Measurements from ENCODE around the gene FRMD4A. TPM values are rescaled to one million over a fixed set of nuclear protein-coding genes. Genes with fewer than 3 reads are reported as not detected.

FRMD4A gene
- total RNA-seq, 1 experiment from 2014 or later, result 19.6 TPM

DNA sequence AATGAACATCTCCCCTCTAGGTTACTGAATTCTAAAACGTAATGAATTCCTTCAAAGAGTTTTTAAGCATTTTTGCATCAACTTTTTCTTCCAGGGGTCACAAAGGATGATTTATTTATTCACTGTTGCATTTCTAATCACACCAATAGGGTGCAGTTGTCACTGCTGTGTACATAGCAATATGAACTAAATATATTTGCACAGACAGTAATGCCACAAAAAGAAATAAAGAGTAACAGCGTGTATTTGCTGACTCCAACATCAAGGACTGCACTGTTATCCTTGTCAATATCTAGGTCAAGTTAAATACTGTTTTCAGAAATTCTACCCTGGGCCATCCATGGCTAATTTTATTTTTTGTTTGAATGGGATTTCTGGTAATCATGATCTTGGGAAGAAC, 138.0 kb downstream of the FRMD4A start:
- no peak overlapping the region for H4K8ac ChIP-seq (replicated peaks; ENCODE audit: insufficient read length, low read depth, low read length)
- H4K91ac ChIP-seq (ENCODE audit: insufficient read length, low read depth, low read length), result no peak overlapping the region
- no peak overlapping the region for H2AK5ac ChIP-seq (ENCODE audit: insufficient read length, low read length)
- H3K18ac ChIP-seq (ENCODE audit: insufficient read length, low read depth, low read length), result no peak overlapping the region
- no peak for DNase-seq
- no peak overlapping the region for H2BK12ac ChIP-seq (ENCODE audit: insufficient read length, low read depth, low read length)
- H3K4me2 ChIP-seq (ENCODE audit: insufficient read depth, insufficient read length, low read length), result no peak overlapping the region
- H3K4me1 Mint-ChIP-seq, result peaks cover 19 to 21% of the 10 kb centered on the region in 2 experiments
- no peak overlapping the region for H3K4ac ChIP-seq (ENCODE audit: low read depth, low read length)
- H3K14ac ChIP-seq (ENCODE audit: insufficient read depth, low read length), result no peak overlapping the region
- H2BK15ac ChIP-seq (ENCODE audit: low read depth, low read length), result no peak overlapping the region
- no CpG with 5 or more reads among the region's 2 CpGs for WGBS (ENCODE audit: extremely low coverage, insufficient read length, low lambda C conversion rate)
- H3K4me3 Mint-ChIP-seq, result no peak overlapping the region
- H3K27ac Mint-ChIP-seq, result no peak overlapping the region
- no peak for TF ChIP-seq CTCF (conservative IDR thresholded peaks at IDR 0.05)
- no peak overlapping the region for H2AFZ ChIP-seq (ENCODE audit: low read length)
- no peak overlapping the region for H4K5ac ChIP-seq (ENCODE audit: insufficient read length, low read depth, low read length)
- no peaks in the 10 kb centered on the region for H4K20me1 ChIP-seq (ENCODE audit: control insufficient read depth, insufficient read depth, insufficient read length)
- no peak overlapping the region for H2BK5ac ChIP-seq (ENCODE audit: insufficient read length, low read length)
- H3K23ac ChIP-seq (ENCODE audit: insufficient read length, low read depth, low read length), result no peak overlapping the region
- no peak overlapping the region for H2BK120ac ChIP-seq (ENCODE audit: low read depth, low read length, poor library complexity, severe bottlenecking)
- H3K36me3 Mint-ChIP-seq (ENCODE audit: insufficient read depth in 1 of 3, low read depth in 3 of 3), result no peaks in the 10 kb centered on the region
- H3K27ac ChIP-seq (ENCODE audit: insufficient read length, low read depth, low read length), result no peak overlapping the region
- no peaks in the 10 kb centered on the region for H3K9me3 Mint-ChIP-seq
- no peak overlapping the region for H2BK20ac ChIP-seq (ENCODE audit: low read depth, low read length, poor library complexity, severe bottlenecking)
- no peak overlapping the region for H3T11ph ChIP-seq (ENCODE audit: low read length)
- no peaks in the 10 kb centered on the region for H3K9me3 ChIP-seq (ENCODE audit: control insufficient read depth, low read depth, low read length)
- H3K79me1 ChIP-seq (ENCODE audit: insufficient read depth, low read depth, low read length, poor library complexity, severe bottlenecking), result no peaks in the 10 kb centered on the region
- no peak overlapping the region for H3K9ac ChIP-seq (ENCODE audit: extremely low read depth, insufficient read length, low read length)
- H3K23me2 ChIP-seq (ENCODE audit: insufficient read length, low read depth, low read length, poor library complexity, severe bottlenecking), result no peaks in the 10 kb centered on the region
- no peaks in the 10 kb centered on the region for H3K4me1 ChIP-seq (ENCODE audit: insufficient read depth, low read length)
- no peaks in the 10 kb centered on the region for H3K79me2 ChIP-seq (ENCODE audit: insufficient read depth, low read length)
- no peak overlapping the region for H3K56ac ChIP-seq (ENCODE audit: insufficient read length, low read depth, low read length)
- no peaks in the 10 kb centered on the region for H3K27me3 ChIP-seq (ENCODE audit: insufficient read depth, low read length)
- H3K27me3 Mint-ChIP-seq (ENCODE audit: low read depth), result no peaks in the 10 kb centered on the region

Data from H9 (cell line).